Endodermal cell (in vitro differentiated cells): Measurements from ENCODE around the gene PHF2. TPM values are rescaled to one million over a fixed set of nuclear protein-coding genes. Genes with fewer than 3 reads are reported as not detected.
A peak's percentile ranks its signal among the peaks of the same experiment; 100 is the strongest.

Experiments used
- DNase-seq: peaks from one replicate; pipeline ENCODE4 v3.0.0-alpha.2; 2017
- H3K27ac ChIP-seq: 2 replicates; pipeline ENCODE4 v1.5.1; 2013; ENCODE audit warnings: mild to moderate bottlenecking, low read depth, low read length, moderate library complexity
- H3K27me3 ChIP-seq: 2 replicates; pipeline ENCODE4 v1.6.1; 2013; ENCODE audit warnings: mild to moderate bottlenecking, low read length, moderate library complexity; ENCODE audit not compliant: insufficient read depth, control insufficient read depth, poor library complexity, severe bottlenecking
- H3K36me3 ChIP-seq: 2 replicates; pipeline ENCODE4 v1.7.0; 2013; ENCODE audit warnings: mild to moderate bottlenecking, low read length, moderate library complexity; ENCODE audit not compliant: control insufficient read depth, insufficient read depth
- H3K4me1 ChIP-seq: one replicate; pipeline ENCODE4 v1.7.0; 2013; ENCODE audit warnings: low read length; ENCODE audit not compliant: control insufficient read depth, insufficient read depth
- H3K4me3 ChIP-seq: 2 replicates; pipeline ENCODE4 v1.5.1; 2013; ENCODE audit warnings: mild to moderate bottlenecking, low read length, moderate library complexity
- H3K9ac ChIP-seq: 2 replicates; pipeline ENCODE4 v1.6.1; 2013; ENCODE audit warnings: mild to moderate bottlenecking, low read length, moderate library complexity; ENCODE audit not compliant: poor library complexity, severe bottlenecking; ENCODE audit errors: extremely low read depth
- H3K9me3 ChIP-seq: 2 replicates; pipeline ENCODE4 v1.6.1; 2013; ENCODE audit warnings: mild to moderate bottlenecking, low read length, moderate library complexity; ENCODE audit not compliant: control insufficient read depth
- H3K27ac Mint-ChIP-seq: 2 replicates; pipeline ENCODE4 v1.8.0; 2020; ENCODE audit warnings: mixed read lengths
- H3K27me3 Mint-ChIP-seq: 2 replicates; pipeline ENCODE4 v1.8.0; 2021; ENCODE audit warnings: mild to moderate bottlenecking, mixed read lengths; ENCODE audit not compliant: insufficient read depth
- H3K36me3 Mint-ChIP-seq: 2 replicates; pipeline ENCODE4 v1.8.0; 2020; ENCODE audit warnings: low read depth, mixed read lengths
- H3K4me1 Mint-ChIP-seq: 2 replicates; pipeline ENCODE4 v1.8.0; 2020; ENCODE audit warnings: mixed read lengths
- H3K4me3 Mint-ChIP-seq: 2 replicates; pipeline ENCODE4 v1.8.0; 2020; ENCODE audit warnings: mild to moderate bottlenecking, moderate library complexity, mixed read lengths
- H3K9me3 Mint-ChIP-seq: 2 replicates; pipeline ENCODE4 v1.8.0; 2020; ENCODE audit warnings: mild to moderate bottlenecking, mixed read lengths
- WGBS, 2 experiments: methylation state at CpG; one replicate each; pipeline versions ENCODE4 v1.1.5 to v1.1.7; 2013; ENCODE audit warnings: missing lambda C conversion rate in 2 of 2, mixed read lengths in 1 of 2; ENCODE audit not compliant: insufficient coverage in 1 of 2, insufficient read length in 1 of 2; 5-methylcytosine and 5-hydroxymethylcytosine counted together
- total RNA-seq, 2 donors: library from RNA; stranded (reverse); fragmentation: NEBNext Ultra II Directional in 1 of 2; extraction: Animal tissue kit (Norgen Biotek cat#: 25700) in 1 of 2; gene quantifications; 2 replicates in 1 of 2; 3 replicates in 1 of 2; pipeline ENCODE4 v1.2.1, GENCODE V29; 2021
- TF ChIP-seq, protein P1 (sequence below): fragments of 200-600 bp; sonication (generic); conservative IDR thresholded peaks from 2 replicates; pipeline ENCODE4 v1.5.0; 2021; ENCODE audit warnings: antibody characterized with exemption, mild to moderate bottlenecking

PHF2 gene
- total RNA-seq, 2 donors from 2014 or later, result 17.1 to 20.2 TPM

DNA sequence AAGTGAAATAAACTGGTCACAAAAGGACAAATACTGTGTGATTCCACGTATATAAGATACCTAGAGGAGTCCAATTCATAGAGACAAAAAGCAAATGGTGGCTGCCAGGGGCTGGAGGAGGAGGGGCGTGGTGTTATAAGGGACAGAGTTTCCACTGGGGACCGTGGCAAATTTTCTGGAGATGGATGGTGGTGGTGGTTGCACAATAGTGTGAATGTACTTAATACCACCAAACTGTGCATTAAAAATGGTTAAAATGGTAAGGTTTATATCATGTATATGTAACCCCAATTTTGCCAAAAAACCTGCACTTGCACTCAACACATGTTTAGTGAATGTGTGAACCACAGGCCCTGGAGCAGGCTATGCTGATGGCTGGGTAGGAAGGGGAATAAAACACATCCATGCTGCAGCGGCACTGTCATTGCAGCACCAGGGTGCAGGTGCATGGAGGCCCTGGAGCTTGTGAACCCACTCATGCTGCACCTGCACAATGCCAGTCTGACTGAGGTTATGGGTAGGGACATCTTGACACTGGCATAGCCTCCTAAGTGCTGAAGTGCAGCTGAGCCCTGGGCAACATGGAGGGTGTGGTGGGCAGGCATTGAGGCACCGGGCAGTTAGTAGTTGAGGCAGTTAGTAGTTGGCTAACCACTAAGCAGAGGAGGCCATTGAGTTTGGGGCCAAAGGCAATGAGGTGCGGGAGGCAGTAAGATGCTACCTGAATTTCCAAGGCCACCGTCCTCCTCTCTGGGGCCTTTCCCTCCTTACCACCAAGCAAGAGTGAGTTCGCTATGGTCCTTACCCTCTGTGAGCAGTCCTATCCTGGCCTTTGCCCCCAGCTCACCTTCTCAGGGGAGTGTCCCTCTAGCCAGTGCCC, 3.5 kb upstream of the PHF2 start:
- WGBS, 2 experiments, result 94 to 100% methylated on average over 7 to 8 of the region's 8 CpGs
- no peaks in the 10 kb centered on the region for H3K27me3 ChIP-seq
- H3K36me3 ChIP-seq, result peaks cover 4% of the 10 kb centered on the region
- H3K9ac ChIP-seq, result no peak overlapping the region
- Mint-ChIP-seq H3K4me1 (peaks cover 12% of the 10 kb centered on the region), H3K9me3 (peaks cover 15% of the 10 kb centered on the region), H3K27me3 (peaks cover 14% of the 10 kb centered on the region), H3K36me3 (peaks cover 12% of the 10 kb centered on the region), H3K4me3 (no peak overlapping the region), H3K27ac (no peak overlapping the region)
- no peak overlapping the region for H3K4me3 ChIP-seq
- H3K4me1 ChIP-seq, result peaks cover 2% of the 10 kb centered on the region
- TF ChIP-seq, protein P1, sequence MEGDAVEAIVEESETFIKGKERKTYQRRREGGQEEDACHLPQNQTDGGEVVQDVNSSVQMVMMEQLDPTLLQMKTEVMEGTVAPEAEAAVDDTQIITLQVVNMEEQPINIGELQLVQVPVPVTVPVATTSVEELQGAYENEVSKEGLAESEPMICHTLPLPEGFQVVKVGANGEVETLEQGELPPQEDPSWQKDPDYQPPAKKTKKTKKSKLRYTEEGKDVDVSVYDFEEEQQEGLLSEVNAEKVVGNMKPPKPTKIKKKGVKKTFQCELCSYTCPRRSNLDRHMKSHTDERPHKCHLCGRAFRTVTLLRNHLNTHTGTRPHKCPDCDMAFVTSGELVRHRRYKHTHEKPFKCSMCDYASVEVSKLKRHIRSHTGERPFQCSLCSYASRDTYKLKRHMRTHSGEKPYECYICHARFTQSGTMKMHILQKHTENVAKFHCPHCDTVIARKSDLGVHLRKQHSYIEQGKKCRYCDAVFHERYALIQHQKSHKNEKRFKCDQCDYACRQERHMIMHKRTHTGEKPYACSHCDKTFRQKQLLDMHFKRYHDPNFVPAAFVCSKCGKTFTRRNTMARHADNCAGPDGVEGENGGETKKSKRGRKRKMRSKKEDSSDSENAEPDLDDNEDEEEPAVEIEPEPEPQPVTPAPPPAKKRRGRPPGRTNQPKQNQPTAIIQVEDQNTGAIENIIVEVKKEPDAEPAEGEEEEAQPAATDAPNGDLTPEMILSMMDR, result no peak
- peaks cover 17% of the 10 kb centered on the region for H3K9me3 ChIP-seq
- DNase-seq, result peak; percentile 35
- no peak overlapping the region for H3K27ac ChIP-seq

DNA sequence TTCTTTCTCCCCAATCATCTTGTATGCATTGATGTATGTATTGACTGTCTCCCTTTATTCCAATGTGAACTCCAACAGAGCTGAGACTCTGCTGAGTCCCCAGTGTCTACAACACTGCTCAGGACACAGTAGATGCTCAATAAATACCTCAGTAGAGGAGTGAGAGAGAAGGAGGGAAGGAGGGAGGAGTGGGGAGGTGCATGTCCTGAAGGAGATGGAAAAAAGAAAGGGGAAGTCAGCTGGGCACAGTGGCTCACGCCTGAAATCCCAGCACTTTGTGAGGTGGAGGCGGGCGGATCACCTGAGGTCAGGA, 2.9 kb upstream of the PHF2 start:
- WGBS, 2 experiments, result 71 to 93% methylated on average over 1 to 3 of the region's 3 CpGs
- Mint-ChIP-seq H3K36me3 (peaks cover 12% of the 10 kb centered on the region), H3K4me1 (peaks cover 12% of the 10 kb centered on the region), H3K4me3 (no peak overlapping the region), H3K9me3 (peaks cover 15% of the 10 kb centered on the region), H3K27ac (no peak overlapping the region), H3K27me3 (peaks cover 14% of the 10 kb centered on the region)
- H3K4me3 ChIP-seq, result no peak overlapping the region
- H3K27ac ChIP-seq, result no peak overlapping the region
- no peaks in the 10 kb centered on the region for H3K27me3 ChIP-seq
- H3K36me3 ChIP-seq, result peaks cover under 1% of the 10 kb centered on the region
- peaks cover 7% of the 10 kb centered on the region for H3K4me1 ChIP-seq
- H3K9me3 ChIP-seq, result peaks cover 17% of the 10 kb centered on the region
- no peak for DNase-seq
- H3K9ac ChIP-seq, result no peak overlapping the region
- TF ChIP-seq, protein P1, result no peak

DNA sequence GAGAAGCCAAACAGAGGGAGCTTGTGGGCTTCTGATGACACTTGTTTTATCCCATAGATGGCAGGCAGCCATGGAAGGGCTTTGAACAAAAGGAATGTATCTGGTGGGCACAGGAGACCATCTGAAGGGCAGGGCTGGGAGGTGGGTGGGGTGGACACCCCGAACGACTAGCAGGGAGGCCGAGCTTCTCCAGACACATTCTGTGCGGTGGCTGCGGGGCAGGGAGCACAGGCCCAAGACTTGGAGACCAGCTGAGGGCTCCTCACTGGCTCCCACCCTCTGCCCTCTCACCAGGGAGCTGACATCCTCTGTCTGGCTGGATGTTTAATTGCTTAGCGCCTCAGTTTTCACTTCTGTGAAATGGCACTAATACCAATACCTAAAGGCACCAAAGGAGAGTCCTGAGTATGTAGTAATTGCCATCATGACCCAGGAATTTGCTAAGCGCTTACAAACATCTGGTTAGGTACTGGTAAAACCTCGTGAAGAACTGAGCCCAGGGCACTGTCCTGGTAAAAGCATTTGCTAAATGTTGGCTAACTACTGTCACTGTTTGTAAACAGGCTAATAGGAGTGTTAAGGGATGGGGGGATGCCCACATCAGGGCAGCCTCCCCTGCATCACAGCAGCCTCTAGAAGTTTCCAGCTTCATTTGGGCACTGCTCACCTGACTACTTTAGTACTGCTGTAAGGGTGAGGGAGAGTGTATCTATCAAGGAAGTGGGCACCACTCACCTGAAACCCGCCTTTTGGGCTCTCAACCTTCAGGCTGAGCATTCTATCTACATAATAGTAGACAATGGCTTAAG, 2.1 kb upstream of the PHF2 start:
- H3K4me1 Mint-ChIP-seq, result peaks cover 12% of the 10 kb centered on the region
- 87 to 93% methylated on average over 8 to 9 of the region's 9 CpGs for WGBS, 2 experiments
- Histone ChIP-seq H3K4me1 (peaks cover 7% of the 10 kb centered on the region), H3K9ac (no peak overlapping the region), H3K36me3 (no peaks in the 10 kb centered on the region), H3K4me3 (no peak overlapping the region), H3K9me3 (peaks cover 17% of the 10 kb centered on the region), H3K27me3 (no peaks in the 10 kb centered on the region), H3K27ac (no peak overlapping the region)
- H3K27me3 Mint-ChIP-seq, result peaks cover 14% of the 10 kb centered on the region
- TF ChIP-seq, protein P1, result no peak
- peak overlapping the region; percentile 82 for H3K4me3 Mint-ChIP-seq
- peaks cover 12% of the 10 kb centered on the region for H3K36me3 Mint-ChIP-seq
- H3K27ac Mint-ChIP-seq, result no peak overlapping the region
- H3K9me3 Mint-ChIP-seq, result peaks cover 15% of the 10 kb centered on the region
- DNase-seq, result peak; percentile 47
